Common myeloid progenitor, CD34-positive (primary cell): Measurements from ENCODE around the gene PPP1R12A.
"Not testable (repeated sequence)": the region's sequence is repeated elsewhere in the genome, so short reads cannot be mapped to it uniquely, and the experiment has no call there.

Experiments
- CTCF ChIA-PET: fragments of 350-600 bp; sonication (Branson Sonifier 250); formaldehyde crosslinking; loops from one replicate; lab custom pipeline; 2021; ENCODE audit warnings: antibody characterized with exemption; lab: Charles Lee
- POLR2A ChIA-PET: fragments of 350-600 bp; sonication (Branson Sonifier 250); formaldehyde crosslinking; loops from one replicate; lab custom pipeline; 2021; ENCODE audit warnings: antibody characterized with exemption; lab: Charles Lee
- DNase-seq, 3 donors: peaks; one replicate each; pipeline versions ENCODE4 v3.0.0 to v3.0.0-alpha.2; 2013
- H3K27ac ChIP-seq, 2 experiments: 1 replicate in 1 of 2; 2 replicates in 1 of 2; pipeline ENCODE4 v1.7.0; 2013; ENCODE audit warnings: inconsistent platforms in 2 of 2, low read length in 2 of 2, mild to moderate bottlenecking in 2 of 2, low read depth in 1 of 2, moderate library complexity in 1 of 2; ENCODE audit not compliant: severe bottlenecking in 2 of 2, insufficient read depth in 1 of 2, poor library complexity in 1 of 2
- H3K27me3 ChIP-seq, 5 experiments: replicated peaks in 2 of 5; 1 replicate in 3 of 5; 2 replicates in 2 of 5; pipeline versions ENCODE4 v1.6.1 to v1.7.0; 2013; ENCODE audit warnings: low read length in 4 of 5, mild to moderate bottlenecking in 2 of 5, moderate library complexity in 2 of 5, inconsistent platforms in 1 of 5; ENCODE audit not compliant: insufficient read depth in 5 of 5, control insufficient read depth in 4 of 5
- H3K36me3 ChIP-seq, 4 experiments: 1 replicate in 2 of 4; 2 replicates in 2 of 4; pipeline versions ENCODE4 v1.6.1 to v1.7.0; 2013; ENCODE audit warnings: low read length in 3 of 4, control low read depth in 1 of 4, mild to moderate bottlenecking in 1 of 4; ENCODE audit not compliant: control insufficient read depth in 4 of 4, insufficient read depth in 4 of 4
- H3K4me1 ChIP-seq, 4 experiments: 1 replicate in 3 of 4; 2 replicates in 1 of 4; pipeline versions ENCODE4 v1.6.1 to v1.7.1; 2013; ENCODE audit warnings: low read length in 3 of 4, mild to moderate bottlenecking in 3 of 4, control low read depth in 1 of 4, inconsistent platforms in 1 of 4, moderate library complexity in 1 of 4; ENCODE audit not compliant: control insufficient read depth in 4 of 4, insufficient read depth in 4 of 4; ENCODE audit errors: control extremely low read depth in 1 of 4
- H3K4me3 ChIP-seq, 7 experiments: 1 replicate in 4 of 7; 2 replicates in 3 of 7; pipeline versions ENCODE4 v1.5.1 to v1.7.0; 2013; ENCODE audit warnings: mild to moderate bottlenecking in 7 of 7, low read length in 6 of 7, moderate library complexity in 6 of 7, inconsistent platforms in 2 of 7, low read depth in 2 of 7, control low read depth in 1 of 7; ENCODE audit not compliant: insufficient read depth in 4 of 7, control insufficient read depth in 1 of 7; ENCODE audit errors: extremely low read depth in 1 of 7
- H3K9me3 ChIP-seq, 5 experiments: 1 replicate in 4 of 5; 2 replicates in 1 of 5; pipeline versions ENCODE4 v1.6.1 to v1.7.1; 2013; ENCODE audit warnings: low read length in 4 of 5, mild to moderate bottlenecking in 2 of 5, inconsistent platforms in 1 of 5, low read depth in 1 of 5, moderate library complexity in 1 of 5; ENCODE audit not compliant: control insufficient read depth in 4 of 5, insufficient read depth in 2 of 5; ENCODE audit errors: control extremely low read depth in 1 of 5
- WGBS: methylation state at CpG from one replicate; pipeline ENCODE4 v1.1.5; 2013; ENCODE audit not compliant: insufficient coverage; 5-methylcytosine and 5-hydroxymethylcytosine counted together

Gene PPP1R12A

DNA sequence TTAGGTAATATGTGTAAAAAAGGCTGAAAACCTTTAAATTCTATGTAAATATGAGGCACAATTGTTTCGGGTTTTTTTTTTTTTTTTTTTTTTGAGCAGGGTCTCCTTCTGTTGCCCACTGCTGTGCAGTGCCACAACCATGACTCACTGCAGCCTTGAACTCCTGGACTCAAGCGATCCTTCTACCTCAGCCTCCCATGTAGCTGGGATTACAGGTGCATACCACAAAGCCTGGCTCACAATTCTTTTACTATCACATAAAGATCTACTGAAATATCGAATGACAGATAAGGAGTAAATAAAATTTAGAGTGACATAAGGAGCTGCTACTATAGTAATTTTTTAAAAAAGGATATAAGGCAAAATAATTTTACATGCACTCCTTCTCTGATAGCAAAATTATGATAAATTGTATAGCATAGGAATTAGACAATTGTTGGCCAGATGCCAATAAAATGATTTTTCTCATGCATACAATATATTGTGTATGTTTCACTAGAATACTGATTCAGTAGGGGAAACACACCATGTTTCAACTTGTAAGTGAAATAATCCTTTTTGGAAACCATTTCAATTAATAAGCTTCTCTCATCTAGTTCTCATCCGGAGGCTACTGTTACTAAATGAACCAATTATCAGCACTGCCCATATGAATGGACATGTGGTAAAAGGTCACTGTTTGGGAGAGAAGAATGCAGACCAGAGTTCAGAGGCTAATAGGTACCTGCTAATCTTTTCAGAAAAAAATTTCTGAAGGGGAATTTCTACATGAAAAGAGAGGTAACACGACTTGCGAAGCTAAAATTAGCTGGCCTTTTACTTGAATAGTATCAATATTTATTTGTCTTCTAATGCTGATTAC, 108.4 kb downstream of the PPP1R12A start:
- Histone ChIP-seq H3K9me3 (no peaks in the 10 kb centered on the region), H3K4me3 (no peak overlapping the region), H3K27me3 (no peaks in the 10 kb centered on the region), H3K4me1 (no peaks in the 10 kb centered on the region), H3K36me3 (peaks cover 10 to 19% (median 18%) of the 10 kb centered on the region in 4 experiments), H3K27ac (no peak overlapping the region)
- CTCF ChIA-PET: interaction anchor here (1.4 kb wide), 1 partner anchor 9 kb away, joined by 3 read pairs; no protein-coding TSS in a partner anchor
- POLR2A ChIA-PET: no interaction called here
- no peak for DNase-seq
- WGBS: 100% methylated on average over 2 of the region's 6 CpGs

DNA sequence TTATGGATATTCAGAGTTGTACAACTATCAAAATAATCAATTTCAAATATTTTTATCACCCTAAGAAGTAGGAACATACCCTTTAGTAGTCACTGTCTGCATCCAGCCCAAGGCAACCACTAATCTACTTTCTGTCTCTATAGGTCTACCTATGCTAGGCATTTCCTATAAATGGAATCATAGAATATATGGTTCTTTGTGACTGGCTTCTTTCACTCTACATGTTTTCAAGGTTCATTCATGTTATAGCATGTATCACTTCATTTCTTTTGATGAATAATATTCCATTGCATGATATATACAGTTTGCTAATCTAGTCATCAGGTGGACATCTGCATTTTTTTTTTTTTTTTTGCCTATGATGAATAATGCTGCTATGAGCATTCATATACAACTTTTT, 112.4 kb downstream of the PPP1R12A start:
- POLR2A ChIA-PET: no interaction called here
- peaks cover 12 to 34% (median 26%) of the 10 kb centered on the region in 4 experiments for H3K36me3 ChIP-seq
- CTCF ChIA-PET: interaction anchor here (1.7 kb wide), 1 partner anchor 13 kb away, joined by 4 read pairs; no protein-coding TSS in a partner anchor

DNA sequence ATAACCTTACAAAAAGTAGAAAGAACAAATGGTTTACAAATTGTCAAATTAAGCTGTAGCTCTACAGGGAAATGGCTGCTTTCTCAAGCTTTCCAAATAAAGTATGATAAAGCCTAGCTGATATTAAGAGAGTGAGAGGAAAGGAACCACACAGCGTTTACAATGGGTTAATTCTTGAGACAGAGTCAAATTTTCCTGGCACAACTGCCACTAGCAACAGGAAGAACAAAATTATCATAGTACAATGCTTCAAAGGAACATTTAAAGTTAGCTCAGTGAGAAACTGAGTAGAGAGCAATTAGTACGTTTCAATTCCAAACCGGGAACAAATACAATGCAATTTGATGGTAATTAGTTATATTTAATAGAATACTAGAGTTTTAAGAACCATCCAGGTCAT, 116.0 kb downstream of the PPP1R12A start:
- no peaks in the 10 kb centered on the region for H3K27me3 ChIP-seq
- ChIA-PET CTCF (no interaction called here), POLR2A (no interaction called here)
- H3K27ac ChIP-seq: peak overlapping the region in 1 of 2 experiments; percentile 54
- no peak for DNase-seq
- H3K4me1 ChIP-seq: no peaks in the 10 kb centered on the region
- whole genome bisulfite sequencing: no CpG with 5 or more reads among the region's 3 CpGs
- peaks cover 15 to 55% (median 29%) of the 10 kb centered on the region in 4 experiments for H3K36me3 ChIP-seq
- H3K9me3 ChIP-seq: no peaks in the 10 kb centered on the region
- no peak overlapping the region for H3K4me3 ChIP-seq

More for the DNA sequence above, 112.4 kb downstream of the PPP1R12A start:
- no peak for DNase-seq
- Histone ChIP-seq H3K27ac (no peak overlapping the region), H3K9me3 (no peaks in the 10 kb centered on the region), H3K4me1 (no peaks in the 10 kb centered on the region), H3K27me3 (no peaks in the 10 kb centered on the region), H3K4me3 (no peak overlapping the region)

DNA sequence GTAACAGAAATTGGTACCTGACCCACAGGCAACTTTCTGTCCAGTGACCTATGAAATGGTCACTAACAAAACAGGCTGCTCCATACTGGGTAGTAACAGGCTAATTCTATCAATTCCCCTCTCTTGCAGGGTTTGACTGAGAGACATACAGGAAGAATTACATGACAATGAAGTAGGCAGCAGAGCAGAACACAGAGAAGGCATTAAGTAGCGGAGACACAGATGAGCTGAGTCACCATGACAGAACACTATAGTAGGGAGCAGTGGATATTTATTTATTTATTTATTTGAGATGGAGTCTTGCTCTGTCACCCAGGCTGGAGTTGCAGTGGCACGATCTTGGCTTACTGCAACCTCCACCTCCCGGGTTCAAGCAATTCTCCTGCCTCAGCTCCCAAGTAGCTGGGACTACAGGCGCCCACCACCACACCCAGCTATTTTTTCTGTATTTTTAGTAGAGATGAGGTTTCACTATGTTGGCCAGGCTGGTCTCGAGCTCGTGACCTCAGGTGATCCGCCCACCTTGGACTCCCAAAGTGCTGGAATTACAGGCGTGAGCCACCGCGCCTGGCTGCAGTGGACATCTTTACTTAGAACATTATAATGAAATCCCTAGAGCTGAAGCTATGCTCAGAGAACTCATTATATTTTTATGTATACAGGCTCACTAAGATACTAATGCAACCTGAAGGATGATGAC, 150.4 kb downstream of the PPP1R12A start:
- H3K4me1 ChIP-seq, CTCF ChIA-PET, H3K27me3 ChIP-seq, H3K9me3 ChIP-seq, H3K27ac ChIP-seq, H3K4me3 ChIP-seq: not testable (repeated sequence)
- 86% methylated on average over 2 of the region's 10 CpGs for WGBS
- H3K36me3 ChIP-seq: peaks cover 27 to 65% (median 43%) of the 10 kb centered on the region in 4 experiments
- POLR2A ChIA-PET: interaction anchor here (0.6 kb wide), 1 partner anchor 1117 kb away, joined by 3 read pairs; no protein-coding TSS in a partner anchor
- DNase-seq: peak; percentile 9 to 64 (median 60)

DNA sequence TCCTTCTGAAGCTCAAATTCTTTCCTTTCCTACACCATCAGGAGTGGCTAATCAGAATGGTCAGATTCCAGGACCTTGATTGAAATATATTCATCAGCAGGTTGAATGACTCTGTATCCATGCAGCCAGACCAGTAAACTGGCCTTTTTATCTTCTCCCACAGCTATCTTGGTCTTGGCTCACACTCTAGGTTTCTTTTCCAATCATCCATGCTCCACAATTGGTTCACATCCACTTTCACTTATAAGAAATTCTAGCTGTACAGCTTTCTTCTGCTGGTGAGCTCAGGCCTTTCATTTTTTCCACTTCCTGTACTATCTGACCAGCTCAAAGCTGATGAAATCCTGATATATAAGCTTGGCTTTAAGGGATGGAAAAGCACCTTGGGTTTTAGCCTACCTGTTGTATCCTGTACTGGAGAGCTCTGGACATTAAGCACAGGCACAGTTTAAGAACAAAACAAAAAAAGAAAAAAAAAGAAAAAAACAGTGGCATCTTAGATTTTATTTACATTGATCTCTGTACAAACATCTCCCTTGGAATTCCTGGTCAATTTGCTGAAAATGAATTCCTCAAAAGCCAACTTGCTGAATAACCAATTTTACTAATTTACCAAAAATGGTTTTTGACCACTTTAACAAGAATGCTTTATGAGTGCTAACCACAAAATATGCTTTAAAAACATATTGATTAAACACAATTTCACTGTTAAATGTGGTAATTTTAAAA, 152.6 kb downstream of the PPP1R12A start:
- Histone ChIP-seq H3K36me3 (peaks cover 22 to 61% (median 33%) of the 10 kb centered on the region in 4 experiments), H3K9me3 (no peaks in the 10 kb centered on the region), H3K27me3 (no peaks in the 10 kb centered on the region), H3K27ac (peak overlapping the region in 1 of 2 experiments; percentile 0), H3K4me1 (no peaks in the 10 kb centered on the region), H3K4me3 (no peak overlapping the region)
- ChIA-PET CTCF (interaction anchor here (0.9 kb wide), 1 partner anchor 395 kb away, joined by 3 read pairs; no protein-coding TSS in a partner anchor), POLR2A (no interaction called here)
- no peak for DNase-seq

DNA sequence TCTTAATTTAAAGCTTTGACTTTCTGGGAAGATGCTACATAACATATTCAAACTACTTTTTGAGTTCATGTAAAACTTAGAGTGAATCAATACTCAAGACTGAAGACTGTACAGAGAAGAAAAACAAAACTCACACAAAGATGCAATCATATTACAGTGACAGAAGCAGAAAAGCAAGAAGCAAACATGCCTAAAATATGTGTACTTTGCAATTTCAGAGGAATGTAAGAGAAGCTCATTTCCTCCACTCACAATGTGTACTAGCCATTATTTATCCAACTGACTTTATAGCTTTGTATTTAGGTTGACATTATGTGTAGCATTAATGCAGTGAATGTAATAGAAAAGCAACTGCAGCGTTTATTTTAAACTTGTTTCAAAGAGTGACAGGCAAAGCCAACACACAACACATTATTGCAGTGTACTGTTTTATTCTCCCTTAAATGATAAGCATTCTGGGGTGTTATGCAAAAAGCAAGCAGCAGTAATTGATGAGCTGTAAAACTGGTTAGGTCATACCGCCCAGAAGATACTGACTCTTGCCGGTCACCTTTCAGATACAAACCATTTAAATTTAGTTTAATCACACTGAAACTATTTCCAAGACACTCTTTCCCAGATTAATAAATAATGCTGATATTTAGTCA, 156.0 kb downstream of the PPP1R12A start:
- ChIA-PET CTCF (no interaction called here), POLR2A (interaction anchor here (0.6 kb wide), 1 partner anchor 144 kb away, joined by 3 read pairs; no protein-coding TSS in a partner anchor)
- Histone ChIP-seq H3K9me3 (no peaks in the 10 kb centered on the region), H3K36me3 (peaks cover 12 to 44% (median 28%) of the 10 kb centered on the region in 4 experiments), H3K27ac (no peak overlapping the region), H3K4me3 (no peak overlapping the region), H3K27me3 (no peaks in the 10 kb centered on the region), H3K4me1 (no peaks in the 10 kb centered on the region)
- DNase-seq: no peak
- WGBS: no CpG with 5 or more reads among the region's 3 CpGs
